ENCODE results near the gene SULT1A2.
A peak's percentile ranks its signal among the peaks of the same experiment; 100 is the strongest.
"Not testable (repeated sequence)": the region's sequence is repeated elsewhere in the genome, so short reads cannot be mapped to it uniquely, and the experiment has no call there.

SULT1A2 gene

DNA sequence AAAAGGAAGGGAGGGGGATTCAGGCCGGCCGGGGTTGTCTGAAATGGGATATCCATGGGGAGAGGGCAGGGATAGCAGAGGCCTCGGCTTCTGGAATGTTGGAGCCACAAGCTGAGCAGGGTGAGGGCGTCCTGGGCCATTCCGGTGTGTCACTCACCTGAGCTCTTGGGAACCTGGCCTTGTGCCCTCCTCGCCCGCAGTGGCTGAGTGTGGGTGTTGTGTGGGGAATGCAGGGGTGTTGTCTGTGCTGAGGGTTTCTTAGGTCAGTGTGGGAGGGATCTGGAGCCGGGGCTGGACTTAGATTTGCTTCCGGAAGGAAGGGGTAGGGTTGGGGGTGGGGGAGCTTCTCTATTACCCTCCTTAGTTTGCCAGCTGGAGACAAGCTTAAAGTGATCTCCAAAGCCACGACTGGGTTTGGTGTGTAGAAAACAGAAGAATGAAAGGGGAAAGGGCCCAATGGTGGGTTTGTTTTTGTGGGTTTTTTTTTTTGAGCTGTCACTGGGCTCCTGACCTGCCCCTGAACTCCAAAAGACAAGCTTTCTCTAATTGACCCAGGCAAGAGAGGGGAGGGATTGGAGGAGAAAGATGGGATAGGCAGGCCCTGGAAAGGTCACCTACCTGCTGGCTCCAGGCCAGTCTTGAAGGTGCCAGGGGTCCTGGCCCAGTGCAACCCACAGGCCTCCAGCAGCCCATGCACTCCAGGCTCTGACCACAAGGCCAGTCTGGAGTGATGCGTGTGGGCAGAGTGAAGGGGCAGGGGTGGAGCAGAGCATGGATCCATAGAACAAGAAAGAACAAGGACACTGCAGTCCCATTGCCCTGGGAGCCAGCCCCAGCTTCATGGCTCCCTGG is at the start of gene SULT1A2:
Gene SULT1A2 (minus strand): TSS at position 211 of the 852 bp plus-strand sequence. CDS start 1,120 bp downstream, outside the sequence.
- no peak for DNase-seq (ENCODE audit: low read depth in 1 of 2, low spot score in 1 of 2)

- not testable (repeated sequence) for DNase-seq (ENCODE audit: low read depth in 1 of 2, low spot score in 1 of 2)
Measured at GRCh38 chr16:28639959-28640358, 43.1 kb upstream of the SULT1A2 start.

GRCh38 chr16:28638359-28638758 is 41.5 kb upstream of the SULT1A2 start:
- DNase-seq (ENCODE audit: low read depth in 1 of 2, low spot score in 1 of 2): not testable (repeated sequence)

DNA sequence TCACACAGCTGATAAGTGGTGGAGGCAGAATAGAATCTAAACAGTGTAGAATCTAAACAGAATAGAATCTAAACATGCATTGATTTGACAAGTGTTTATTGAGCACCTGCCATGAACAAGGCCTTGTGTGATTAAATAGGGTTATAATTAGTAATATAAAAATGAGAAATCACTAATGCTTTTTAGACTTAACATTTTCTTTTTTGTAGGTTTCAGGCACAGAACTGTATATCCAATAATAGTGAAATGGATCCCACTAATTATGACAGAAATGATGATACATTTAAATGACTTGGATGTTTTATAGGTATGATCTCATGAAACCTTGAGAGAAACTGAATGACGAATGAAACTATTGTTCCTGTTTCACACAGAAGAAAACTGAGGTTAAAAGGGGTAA is 40.9 kb upstream of the SULT1A2 start, which contains the start of gene NPIPB8:
Gene NPIPB8 (plus strand): TSS at position 301 of the 400 bp plus-strand sequence. CDS start 296 bp downstream, outside the sequence.
- not testable (repeated sequence) for DNase-seq (ENCODE audit: low read depth in 1 of 2, low spot score in 1 of 2)

DNA sequence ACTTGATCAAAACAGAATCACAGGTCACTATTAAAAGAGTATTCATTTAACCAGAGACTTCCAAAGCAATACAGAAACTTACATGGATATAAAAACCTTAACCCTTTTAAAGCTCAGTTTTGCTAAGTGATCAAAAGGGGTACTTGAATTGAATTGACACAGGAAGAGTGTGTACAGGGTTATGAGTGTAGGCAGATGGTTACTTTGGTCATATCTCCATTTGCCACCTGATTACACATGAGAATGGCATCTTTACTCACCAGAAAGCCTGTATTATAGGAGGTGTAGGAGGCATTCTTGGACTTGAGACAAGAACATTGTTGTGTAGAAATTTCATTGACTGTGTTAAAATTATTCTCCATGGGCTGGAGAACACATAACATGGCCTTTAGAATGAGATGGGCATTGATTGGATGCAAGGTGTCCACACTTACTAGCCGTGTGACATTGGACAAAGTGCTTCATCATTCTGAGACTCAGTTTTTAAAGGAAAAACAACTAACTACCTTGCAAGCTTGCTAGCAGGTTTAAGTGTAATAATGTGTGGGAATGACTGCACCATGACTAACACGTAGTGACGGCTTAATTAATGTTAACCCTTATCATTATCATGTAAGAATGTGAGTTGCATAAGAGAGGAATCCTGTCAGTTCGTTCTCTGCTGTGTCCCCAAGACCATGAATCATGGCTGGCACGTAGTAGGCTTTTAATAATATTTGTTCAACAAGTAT is 39.4 kb upstream of the SULT1A2 start:
- DNase-seq (ENCODE audit: low read depth in 1 of 2, low spot score in 1 of 2): not testable (repeated sequence)

GRCh38 chr16:28630905-28631304 is 34.1 kb upstream of the SULT1A2 start:
- not testable (repeated sequence) for DNase-seq (ENCODE audit: low read depth in 1 of 2, low spot score in 1 of 2)

- peak; percentile 39 to 45 for DNase-seq (ENCODE audit: low read depth in 1 of 2, low spot score in 1 of 2)
Measured at GRCh38 chr16:28623172-28623711, 26.4 kb upstream of the SULT1A2 start.

DNA sequence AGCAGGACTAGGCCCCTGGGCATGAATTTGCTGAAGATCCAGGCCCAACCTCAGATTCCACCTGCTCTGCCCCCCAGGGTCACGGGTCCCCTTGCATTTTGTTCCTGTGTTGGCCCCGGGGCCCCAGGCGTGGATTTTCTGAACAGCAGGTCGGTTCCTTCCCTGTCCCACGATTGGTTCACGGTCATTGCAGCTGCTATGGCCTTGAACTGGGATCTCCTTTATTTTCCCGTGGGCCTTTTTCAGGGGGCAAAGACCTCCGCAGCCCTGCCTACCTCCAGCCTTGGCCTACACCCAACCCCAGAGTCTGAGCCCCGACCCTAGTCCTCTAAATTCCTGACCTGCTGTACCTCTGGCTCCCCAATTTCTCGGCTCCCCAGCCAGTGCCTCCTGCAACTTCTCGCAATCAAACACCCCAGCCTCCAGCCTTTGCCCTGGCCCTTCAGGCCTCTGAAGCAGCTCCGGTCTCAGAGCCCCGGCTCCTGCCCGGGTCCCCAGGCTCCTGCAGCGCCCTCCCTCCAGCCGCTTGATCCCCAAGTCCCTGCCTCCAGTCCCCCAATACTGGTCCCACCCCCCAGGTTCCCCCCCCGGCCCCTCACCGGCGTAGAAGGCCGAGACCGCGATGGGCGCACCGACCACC is 25.8 kb upstream of the SULT1A2 start:
- DNase-seq (ENCODE audit: low read depth in 1 of 2, low spot score in 1 of 2): not testable (repeated sequence)

DNA sequence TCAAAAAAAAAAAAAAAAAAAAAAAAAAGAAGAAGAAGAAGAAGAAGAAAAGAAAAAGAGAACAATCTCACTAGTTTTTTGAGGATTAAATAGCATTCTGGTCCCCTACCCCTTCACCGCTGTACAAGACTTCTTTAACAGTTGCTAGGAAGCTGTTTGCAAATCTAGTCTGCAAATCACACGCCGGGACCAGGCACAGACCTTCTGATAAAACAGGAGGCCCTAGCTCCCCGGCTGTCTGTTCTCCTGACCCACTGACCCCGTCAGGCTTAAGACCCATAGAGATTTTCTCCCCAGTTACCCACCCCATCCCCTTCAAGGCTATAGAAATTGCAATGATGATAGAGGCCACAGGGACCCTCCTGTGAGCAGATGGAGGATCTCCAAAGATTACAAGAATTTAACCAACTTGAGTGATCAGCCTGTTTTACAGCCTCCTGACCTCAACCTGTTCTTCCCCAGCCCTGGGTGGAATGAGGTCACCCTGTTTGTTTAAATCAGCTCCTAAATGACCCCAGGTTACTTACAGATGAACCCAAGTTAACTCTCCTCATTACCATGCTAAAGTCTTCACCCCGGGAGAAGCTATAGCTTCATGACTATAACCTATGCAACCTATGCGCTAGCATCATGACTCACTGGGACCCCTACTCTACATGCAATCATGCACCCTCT is 24.8 kb upstream of the SULT1A2 start:
- no peak for DNase-seq (ENCODE audit: low read depth in 1 of 2, low spot score in 1 of 2)

GRCh38 chr16:28620316-28620715 is 23.5 kb upstream of the SULT1A2 start:
- DNase-seq (ENCODE audit: low read depth in 1 of 2, low spot score in 1 of 2): not testable (repeated sequence)

- no peak for DNase-seq (ENCODE audit: low read depth in 1 of 2, low spot score in 1 of 2)
Measured at GRCh38 chr16:28617874-28618273, 21.0 kb upstream of the SULT1A2 start.

- no peak for DNase-seq (ENCODE audit: low read depth in 1 of 2, low spot score in 1 of 2)
Measured at GRCh38 chr16:28616636-28617035, 19.8 kb upstream of the SULT1A2 start.

GRCh38 chr16:28616224-28616577 is 19.4 kb upstream of the SULT1A2 start:
- DNase-seq (ENCODE audit: low read depth in 1 of 2, low spot score in 1 of 2): not testable (repeated sequence)

- DNase-seq (ENCODE audit: low read depth in 1 of 2, low spot score in 1 of 2): not testable (repeated sequence)
Measured at GRCh38 chr16:28615486-28616223, 18.8 kb upstream of the SULT1A2 start.

DNA sequence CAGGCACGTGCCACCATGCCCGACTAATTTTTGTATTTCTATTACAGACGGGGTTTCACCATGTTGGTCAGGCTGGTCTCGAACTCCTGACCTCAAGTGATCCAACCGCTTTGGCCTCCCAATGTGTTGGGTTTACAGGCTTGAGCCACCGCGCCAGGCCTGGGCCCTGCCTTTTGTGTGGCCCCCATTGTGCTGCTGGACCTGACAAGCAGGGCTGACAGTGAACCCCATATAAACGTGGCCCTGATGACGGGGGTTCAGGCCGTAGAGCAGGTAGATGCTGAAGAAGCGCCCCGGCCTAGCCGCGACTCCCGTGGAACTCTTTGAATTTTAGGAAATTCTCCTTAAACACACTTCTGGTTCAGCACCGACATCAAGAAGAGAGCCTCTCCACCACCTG is 17.7 kb upstream of the SULT1A2 start:
- DNase-seq (ENCODE audit: low read depth in 1 of 2, low spot score in 1 of 2): not testable (repeated sequence)

- DNase-seq (ENCODE audit: low read depth in 1 of 2, low spot score in 1 of 2): not testable (repeated sequence)
Measured at GRCh38 chr16:28613912-28614311, 17.1 kb upstream of the SULT1A2 start.

DNA sequence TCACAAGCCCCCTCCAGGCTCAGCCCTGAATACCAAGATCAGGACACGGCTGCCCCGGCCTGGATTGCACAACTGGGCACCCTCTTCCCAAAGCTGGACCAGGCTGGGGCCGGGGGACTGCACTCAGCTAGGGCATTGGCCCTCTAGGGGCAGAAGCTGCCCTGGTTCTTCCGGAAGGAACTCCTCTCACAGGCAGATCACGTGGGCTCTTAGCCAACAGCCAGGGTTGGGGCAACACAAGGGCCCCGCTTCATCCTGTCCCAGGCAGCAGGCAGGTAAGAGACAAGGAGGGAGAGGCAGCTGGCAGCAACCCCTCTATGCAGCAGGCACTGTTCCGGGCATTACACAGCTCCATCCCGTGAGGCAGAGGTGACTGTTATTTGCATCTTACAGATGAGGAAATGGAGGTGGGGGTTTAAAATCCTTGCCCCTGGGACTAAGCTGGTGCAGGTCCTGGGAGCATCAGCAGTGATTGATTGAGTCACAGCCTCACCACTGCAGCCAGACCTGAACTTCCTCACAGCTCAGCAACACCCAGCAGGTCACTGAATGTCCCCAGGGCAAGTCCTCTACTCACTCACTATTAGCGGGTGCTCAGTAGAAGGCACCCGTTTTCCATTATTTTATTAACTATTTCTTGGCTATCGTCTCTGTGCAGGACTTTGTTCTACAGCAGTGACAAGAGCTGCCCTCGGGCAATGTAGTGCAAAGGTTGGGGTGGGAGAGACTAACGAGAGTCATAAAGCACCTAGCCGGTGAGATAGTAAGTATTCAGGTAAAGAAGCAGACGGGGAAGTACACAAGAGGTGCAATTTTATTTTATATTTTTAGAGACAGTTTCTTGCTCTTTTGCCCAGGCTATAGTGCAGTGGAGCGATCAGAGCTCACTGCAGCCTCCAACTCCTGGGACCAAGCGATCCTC is 15.8 kb upstream of the SULT1A2 start:
- DNase-seq (ENCODE audit: low read depth in 1 of 2, low spot score in 1 of 2): not testable (repeated sequence)

DNA sequence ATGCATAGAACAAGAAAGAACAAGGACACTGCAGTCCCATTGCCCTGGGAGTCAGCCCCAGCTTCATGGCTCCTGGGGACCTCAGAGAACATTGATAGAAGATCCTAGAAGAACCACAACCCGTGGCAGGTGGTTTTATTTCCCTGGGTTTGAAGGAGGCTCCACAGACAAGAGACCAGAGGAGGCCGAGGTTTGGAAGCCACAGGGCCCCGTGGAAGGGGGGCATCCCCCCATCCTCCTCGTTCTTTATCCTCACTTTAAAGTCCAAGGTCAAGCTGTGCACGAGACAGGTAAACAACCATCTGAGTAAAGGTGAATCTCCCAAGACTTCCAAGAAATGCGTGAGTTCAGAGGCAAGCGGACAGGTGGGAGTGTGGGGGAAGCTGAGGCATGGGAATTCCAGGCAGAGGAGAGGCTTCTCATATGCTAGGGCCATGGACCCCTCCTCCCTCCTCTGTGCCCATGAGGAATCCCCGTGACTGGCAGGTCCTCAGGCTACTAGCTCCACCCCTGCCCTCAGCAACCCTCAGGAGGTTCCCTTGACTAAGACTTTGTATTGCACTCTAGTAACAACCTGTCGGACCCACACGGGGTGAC is 13.8 kb upstream of the SULT1A2 start:
- no peak for DNase-seq (ENCODE audit: low read depth in 1 of 2, low spot score in 1 of 2)

Data from activated T-helper 1 cell treated with anti-CD3 and anti-CD28 coated beads, Interleukin-2, amount 50 U/mL, for 16 hours (primary cell).